ENCODE results near the gene SNX12. TPM values are rescaled to one million over a fixed set of nuclear protein-coding genes. Genes with fewer than 3 reads are reported as not detected.
"Not testable (repeated sequence)": the region's sequence is repeated elsewhere in the genome, so short reads cannot be mapped to it uniquely, and the experiment has no call there.

Gene SNX12
- total RNA-seq, 1 donor from 2014 or later: 92.9 TPM

- DNase-seq (ENCODE audit: low read depth, low spot score): no peak
Observed at GRCh38 chrX:71091263-71091662, 23.1 kb upstream of the SNX12 start.

- no peak for DNase-seq (ENCODE audit: low read depth, low spot score)
Observed at GRCh38 chrX:71085900-71086299, 17.8 kb upstream of the SNX12 start.

GRCh38 chrX:71082822-71083221 lies 14.7 kb upstream of the SNX12 start:
- no peak for DNase-seq (ENCODE audit: low read depth, low spot score)

- DNase-seq (ENCODE audit: low read depth, low spot score): no peak
Observed at GRCh38 chrX:71082124-71082647, 14.1 kb upstream of the SNX12 start.

GRCh38 chrX:71081330-71082123 lies 13.4 kb upstream of the SNX12 start:
- peak; percentile 11 for DNase-seq (ENCODE audit: low read depth, low spot score)

GRCh38 chrX:71070531-71070930 lies 2.4 kb upstream of the SNX12 start:
- no peak for DNase-seq (ENCODE audit: low read depth, low spot score)

GRCh38 chrX:71067712-71068043 lies 456 bp downstream of the SNX12 start:
- DNase-seq (ENCODE audit: low read depth, low spot score): no peak

GRCh38 chrX:71067089-71067488 lies 1.0 kb downstream of the SNX12 start:
- DNase-seq (ENCODE audit: low read depth, low spot score): no peak

GRCh38 chrX:71060127-71060526 lies 8.0 kb downstream of the SNX12 start:
- DNase-seq (ENCODE audit: low read depth, low spot score): no peak

GRCh38 chrX:71057848-71058530 lies 10.1 kb downstream of the SNX12 start:
- no peak for DNase-seq (ENCODE audit: low read depth, low spot score)

GRCh38 chrX:71056867-71057266 lies 11.3 kb downstream of the SNX12 start:
- no peak for DNase-seq (ENCODE audit: low read depth, low spot score)

- no peak for DNase-seq (ENCODE audit: low read depth, low spot score)
Observed at GRCh38 chrX:71053217-71053621, 14.9 kb downstream of the SNX12 start.

GRCh38 chrX:71052721-71053120 lies 15.4 kb downstream of the SNX12 start:
- no peak for DNase-seq (ENCODE audit: low read depth, low spot score)

- not testable (repeated sequence) for DNase-seq (ENCODE audit: low read depth, low spot score)
Observed at GRCh38 chrX:71047891-71048290, 20.2 kb downstream of the SNX12 start.

GRCh38 chrX:71017396-71017939 lies 50.7 kb downstream of the SNX12 start:
- no peak for DNase-seq (ENCODE audit: low read depth, low spot score)

Other genes with a start within 250 kb of the SNX12 start
- gene TEX11, start 159.6 kb downstream of the SNX12 start, total RNA-seq: not detected in 2 replicates
- gene SLC7A3, start 137.2 kb downstream of the SNX12 start, total RNA-seq: not detected in 2 replicates
- 5.3 and 7.2 TPM in 2 replicates for gene FOXO4, start 27.5 kb upstream of the SNX12 start, total RNA-seq
- not detected in 2 replicates for gene CXorf65, start 38.4 kb upstream of the SNX12 start, total RNA-seq
- gene IL2RG, start 43.2 kb upstream of the SNX12 start, total RNA-seq: not detected in 2 replicates
- gene MED12, start 50.3 kb upstream of the SNX12 start, total RNA-seq: 18.3 and 27.8 TPM in 2 replicates
- gene NLGN3, start 76.5 kb upstream of the SNX12 start, total RNA-seq: 0.04 and 0.13 TPM in 2 replicates
- gene GJB1, start 154.9 kb upstream of the SNX12 start, total RNA-seq: not detected in 2 replicates
- 11.7 and 12.8 TPM in 2 replicates for gene ZMYM3, start 185.8 kb upstream of the SNX12 start, total RNA-seq
- 488 and 525 TPM in 2 replicates for gene NONO, start 215.3 kb upstream of the SNX12 start, total RNA-seq
- gene ITGB1BP2, start 233.4 kb upstream of the SNX12 start, total RNA-seq: 0.46 and 1.4 TPM in 2 replicates